H9 (cell line): Measurements from ENCODE around the gene STXBP1. TPM values are rescaled to one million over a fixed set of nuclear protein-coding genes. Genes with fewer than 3 reads are reported as not detected.

Experiments
- DNase-seq: peaks from one replicate; pipeline ENCODE4 v3.0.0-alpha.2; 2017
- H2AFZ ChIP-seq: one replicate; pipeline ENCODE4 v1.6.1; 2013; ENCODE audit warnings: mild to moderate bottlenecking, low read length, control low read depth, moderate library complexity
- H2AK5ac ChIP-seq: 2 replicates; pipeline ENCODE4 v1.6.1; 2013; ENCODE audit warnings: low read length, control low read depth, mixed read lengths; ENCODE audit not compliant: insufficient read length
- H2BK120ac ChIP-seq: one replicate; pipeline ENCODE4 v1.6.1; 2013; ENCODE audit warnings: low read depth, mild to moderate bottlenecking, low read length, control low read depth, inconsistent platforms; ENCODE audit not compliant: poor library complexity, severe bottlenecking
- H2BK12ac ChIP-seq: 2 replicates; pipeline ENCODE4 v1.6.1; 2013; ENCODE audit warnings: low read length, control low read depth, mixed read lengths, low read depth; ENCODE audit not compliant: insufficient read length
- H2BK15ac ChIP-seq: 2 replicates; pipeline ENCODE4 v1.6.1; 2013; ENCODE audit warnings: low read depth, low read length, control low read depth
- H2BK20ac ChIP-seq: one replicate; pipeline ENCODE4 v1.6.1; 2013; ENCODE audit warnings: low read depth, mild to moderate bottlenecking, low read length, control low read depth, inconsistent platforms; ENCODE audit not compliant: poor library complexity, severe bottlenecking
- H2BK5ac ChIP-seq: 2 replicates; pipeline ENCODE4 v1.6.1; 2013; ENCODE audit warnings: low read length, control low read depth, mixed read lengths; ENCODE audit not compliant: insufficient read length
- H3K14ac ChIP-seq: 2 replicates; pipeline ENCODE4 v1.6.1; 2013; ENCODE audit warnings: low read length, control low read depth; ENCODE audit not compliant: insufficient read depth
- H3K18ac ChIP-seq: 2 replicates; pipeline ENCODE4 v1.6.1; 2013; ENCODE audit warnings: low read depth, mild to moderate bottlenecking, mixed read lengths, low read length, control low read depth; ENCODE audit not compliant: insufficient read length
- H3K23ac ChIP-seq: 2 replicates; pipeline ENCODE4 v1.6.1; 2013; ENCODE audit warnings: low read length, control low read depth, mixed read lengths, low read depth; ENCODE audit not compliant: insufficient read length
- H3K23me2 ChIP-seq: 2 replicates; pipeline ENCODE4 v1.6.1; 2013; ENCODE audit warnings: low read depth, mild to moderate bottlenecking, mixed read lengths, low read length, control low read depth; ENCODE audit not compliant: insufficient read length, poor library complexity, severe bottlenecking
- H3K27ac ChIP-seq: 2 replicates; pipeline ENCODE4 v1.5.1; 2013; ENCODE audit warnings: low read length, control low read depth, mixed read lengths, low read depth; ENCODE audit not compliant: insufficient read length
- H3K27me3 ChIP-seq: 2 replicates; pipeline ENCODE4 v1.6.1; 2013; ENCODE audit warnings: low read length, control low read depth, inconsistent platforms; ENCODE audit not compliant: insufficient read depth
- H3K4ac ChIP-seq: 2 replicates; pipeline ENCODE4 v1.6.1; 2013; ENCODE audit warnings: low read depth, mild to moderate bottlenecking, control low read depth, inconsistent platforms, low read length, moderate library complexity
- H3K4me1 ChIP-seq: 2 replicates; pipeline ENCODE4 v1.6.1; 2013; ENCODE audit warnings: low read length, control low read depth, inconsistent platforms; ENCODE audit not compliant: insufficient read depth
- H3K4me2 ChIP-seq: 2 replicates; pipeline ENCODE4 v1.6.1; 2013; ENCODE audit warnings: low read length, control low read depth, mixed read lengths; ENCODE audit not compliant: insufficient read length, insufficient read depth
- H3K56ac ChIP-seq: 2 replicates; pipeline ENCODE4 v1.6.1; 2013; ENCODE audit warnings: low read depth, mild to moderate bottlenecking, mixed read lengths, low read length, control low read depth; ENCODE audit not compliant: insufficient read length
- H3K79me1 ChIP-seq: 2 replicates; pipeline ENCODE4 v1.6.1; 2013; ENCODE audit warnings: low read depth, mild to moderate bottlenecking, moderate library complexity, low read length, control low read depth, inconsistent platforms; ENCODE audit not compliant: insufficient read depth, poor library complexity, severe bottlenecking
- H3K79me2 ChIP-seq: 2 replicates; pipeline ENCODE4 v1.6.1; 2013; ENCODE audit warnings: low read length, control low read depth, inconsistent platforms; ENCODE audit not compliant: insufficient read depth
- H3K9ac ChIP-seq: 2 replicates; pipeline ENCODE4 v1.6.1; 2013; ENCODE audit warnings: low read length, control low read depth, mixed read lengths; ENCODE audit not compliant: insufficient read length; ENCODE audit errors: extremely low read depth
- H3K9me3 ChIP-seq: one replicate; pipeline ENCODE4 v1.6.1; 2013; ENCODE audit warnings: low read depth, low read length, inconsistent platforms; ENCODE audit not compliant: control insufficient read depth
- H3T11ph ChIP-seq: one replicate; pipeline ENCODE4 v1.6.1; 2013; ENCODE audit warnings: mild to moderate bottlenecking, low read length, control low read depth, inconsistent platforms
- H4K20me1 ChIP-seq: one replicate; pipeline ENCODE4 v1.6.1; 2013; ENCODE audit not compliant: control insufficient read depth, insufficient read length, insufficient read depth
- H4K5ac ChIP-seq: 2 replicates; pipeline ENCODE4 v1.6.1; 2013; ENCODE audit warnings: low read depth, mild to moderate bottlenecking, mixed read lengths, low read length, control low read depth; ENCODE audit not compliant: insufficient read length
- H4K8ac ChIP-seq: replicated peaks from 2 replicates; pipeline ENCODE4 v1.6.1; 2013; ENCODE audit warnings: low read length, control low read depth, mixed read lengths, low read depth; ENCODE audit not compliant: insufficient read length
- H4K91ac ChIP-seq: 2 replicates; pipeline ENCODE4 v1.6.1; 2013; ENCODE audit warnings: low read depth, mild to moderate bottlenecking, moderate library complexity, mixed read lengths, low read length, control low read depth; ENCODE audit not compliant: insufficient read length
- H3K27ac Mint-ChIP-seq, 3 experiments: 2 replicates in 2 of 3; 3 replicates in 1 of 3; pipeline ENCODE4 v1.8.0; 2020 to 2021; ENCODE audit warnings: mixed read lengths in 3 of 3, mild to moderate bottlenecking in 1 of 3, moderate library complexity in 1 of 3
- H3K27me3 Mint-ChIP-seq: 2 replicates; pipeline ENCODE4 v1.8.0; 2021; ENCODE audit warnings: low read depth, mild to moderate bottlenecking, moderate library complexity, mixed read lengths
- H3K36me3 Mint-ChIP-seq, 3 experiments: 2 replicates in 2 of 3; 3 replicates in 1 of 3; pipeline ENCODE4 v1.8.0; 2020 to 2021; ENCODE audit warnings: low read depth in 3 of 3, mixed read lengths in 3 of 3; ENCODE audit not compliant: insufficient read depth in 1 of 3
- H3K4me1 Mint-ChIP-seq, 2 experiments: 2 replicates each; pipeline ENCODE4 v1.8.0; 2020; ENCODE audit warnings: mixed read lengths in 2 of 2
- H3K4me3 Mint-ChIP-seq, 2 experiments: 2 replicates in 1 of 2; 3 replicates in 1 of 2; pipeline ENCODE4 v1.8.0; 2020 to 2021; ENCODE audit warnings: mild to moderate bottlenecking in 2 of 2, mixed read lengths in 2 of 2, moderate library complexity in 1 of 2
- H3K9me3 Mint-ChIP-seq, 2 experiments: 2 replicates in 1 of 2; 3 replicates in 1 of 2; pipeline ENCODE4 v1.8.0; 2020; ENCODE audit warnings: mild to moderate bottlenecking in 2 of 2, mixed read lengths in 2 of 2, moderate library complexity in 1 of 2
- WGBS: extraction: QIAGEN DNeasy Blood & Tissue Kit; methylation state at CpG from one replicate; pipeline ENCODE4 v1.1.7; 2013; ENCODE audit warnings: missing lambda C conversion rate, low lambda C conversion rate, mixed read lengths; ENCODE audit not compliant: insufficient read length; ENCODE audit errors: extremely low coverage; 5-methylcytosine and 5-hydroxymethylcytosine counted together
- total RNA-seq: library from RNA; stranded (reverse); gene quantifications from 2 replicates; pipeline ENCODE4 v1.2.1, GENCODE V29; 2021
- TF ChIP-seq, protein P1 (sequence below): fragments of 200-600 bp; sonication (generic); conservative IDR thresholded peaks from 3 replicates; pipeline ENCODE4 v1.8.0; 2021; ENCODE audit warnings: antibody characterized with exemption, mild to moderate bottlenecking

STXBP1 gene
- total RNA-seq, 1 experiment from 2014 or later = 22.3 TPM

DNA sequence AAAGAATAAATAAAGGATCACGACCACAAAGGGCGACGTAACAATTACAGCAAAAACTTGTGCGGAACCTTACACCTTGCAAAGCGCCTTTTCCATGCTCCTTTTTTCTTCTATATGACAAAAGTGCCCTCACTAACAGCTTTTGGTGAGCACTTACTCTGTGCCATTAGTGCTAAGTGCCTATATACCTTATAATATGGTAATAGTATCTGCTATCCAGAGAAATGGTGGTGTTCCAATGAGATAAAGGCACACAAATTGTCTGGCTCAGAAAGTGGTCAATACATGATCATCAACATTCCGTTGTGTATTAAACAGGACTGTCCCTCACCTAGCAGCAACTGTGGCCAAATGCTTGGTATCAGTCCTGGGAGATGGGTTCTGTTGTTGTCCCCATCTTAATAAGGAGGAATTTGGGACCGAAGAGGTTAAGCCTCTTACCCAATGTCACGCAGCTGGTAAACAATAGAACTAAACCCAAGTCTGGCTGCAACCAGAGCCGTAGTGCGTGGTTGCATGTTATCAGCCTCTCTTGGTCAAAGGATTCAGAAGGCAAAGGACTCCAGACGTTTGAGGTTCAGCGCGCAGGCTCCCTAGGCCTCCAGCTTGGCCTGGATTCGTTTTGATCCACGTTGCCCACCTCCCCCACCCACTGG lies 123.6 kb downstream of the STXBP1 start:
- peak overlapping the region; percentile 89 for H3K18ac ChIP-seq
- H3K79me1 ChIP-seq = no peaks in the 10 kb centered on the region
- peak overlapping the region; percentile 0 for H3T11ph ChIP-seq
- H3K4me1 ChIP-seq = no peaks in the 10 kb centered on the region
- Mint-ChIP-seq H3K4me3 (peak overlapping the region; percentile 70 to 89), H3K4me1 (peaks cover 9 to 10% of the 10 kb centered on the region in 2 experiments), H3K27me3 (peaks cover 15% of the 10 kb centered on the region), H3K27ac (peak overlapping the region in 1 of 3 experiments; percentile 77; a peak in 2 of 7 replicates), H3K9me3 (no peaks in the 10 kb centered on the region), H3K36me3 (no peaks in the 10 kb centered on the region; a peak in 1 of 7 replicates)
- no peak overlapping the region for H2AK5ac ChIP-seq
- H3K23ac ChIP-seq = no peak overlapping the region
- no peak overlapping the region for H3K56ac ChIP-seq
- H2BK120ac ChIP-seq = peak overlapping the region; percentile 54
- H3K4me2 ChIP-seq = no peak overlapping the region
- DNase-seq = no peak
- no peak overlapping the region for H2BK12ac ChIP-seq
- H2BK15ac ChIP-seq = no peak overlapping the region
- H3K27ac ChIP-seq = no peak overlapping the region
- no peaks in the 10 kb centered on the region for H4K20me1 ChIP-seq
- TF ChIP-seq, protein P1, sequence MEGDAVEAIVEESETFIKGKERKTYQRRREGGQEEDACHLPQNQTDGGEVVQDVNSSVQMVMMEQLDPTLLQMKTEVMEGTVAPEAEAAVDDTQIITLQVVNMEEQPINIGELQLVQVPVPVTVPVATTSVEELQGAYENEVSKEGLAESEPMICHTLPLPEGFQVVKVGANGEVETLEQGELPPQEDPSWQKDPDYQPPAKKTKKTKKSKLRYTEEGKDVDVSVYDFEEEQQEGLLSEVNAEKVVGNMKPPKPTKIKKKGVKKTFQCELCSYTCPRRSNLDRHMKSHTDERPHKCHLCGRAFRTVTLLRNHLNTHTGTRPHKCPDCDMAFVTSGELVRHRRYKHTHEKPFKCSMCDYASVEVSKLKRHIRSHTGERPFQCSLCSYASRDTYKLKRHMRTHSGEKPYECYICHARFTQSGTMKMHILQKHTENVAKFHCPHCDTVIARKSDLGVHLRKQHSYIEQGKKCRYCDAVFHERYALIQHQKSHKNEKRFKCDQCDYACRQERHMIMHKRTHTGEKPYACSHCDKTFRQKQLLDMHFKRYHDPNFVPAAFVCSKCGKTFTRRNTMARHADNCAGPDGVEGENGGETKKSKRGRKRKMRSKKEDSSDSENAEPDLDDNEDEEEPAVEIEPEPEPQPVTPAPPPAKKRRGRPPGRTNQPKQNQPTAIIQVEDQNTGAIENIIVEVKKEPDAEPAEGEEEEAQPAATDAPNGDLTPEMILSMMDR = no peak; the same call in 2 of the 3 replicates
- H2BK20ac ChIP-seq = peak overlapping the region; percentile 92
- H2BK5ac ChIP-seq = no peak overlapping the region
- H3K23me2 ChIP-seq = no peaks in the 10 kb centered on the region
- H3K14ac ChIP-seq = peak overlapping the region; percentile 85; the same call in 1 of the 2 replicates
- H3K9me3 ChIP-seq = no peaks in the 10 kb centered on the region
- H4K91ac ChIP-seq = no peak overlapping the region
- no peaks in the 10 kb centered on the region for H3K27me3 ChIP-seq
- no peak overlapping the region for H2AFZ ChIP-seq
- H3K79me2 ChIP-seq = no peaks in the 10 kb centered on the region
- H4K5ac ChIP-seq = no peak overlapping the region
- no peak overlapping the region for H3K9ac ChIP-seq
- no peak overlapping the region for H4K8ac ChIP-seq
- no CpG with 5 or more reads among the region's 15 CpGs for WGBS
- H3K4ac ChIP-seq = peak overlapping the region; percentile 15
